ENCODE measurements around the gene PDE1A.

Gene PDE1A

DNA sequence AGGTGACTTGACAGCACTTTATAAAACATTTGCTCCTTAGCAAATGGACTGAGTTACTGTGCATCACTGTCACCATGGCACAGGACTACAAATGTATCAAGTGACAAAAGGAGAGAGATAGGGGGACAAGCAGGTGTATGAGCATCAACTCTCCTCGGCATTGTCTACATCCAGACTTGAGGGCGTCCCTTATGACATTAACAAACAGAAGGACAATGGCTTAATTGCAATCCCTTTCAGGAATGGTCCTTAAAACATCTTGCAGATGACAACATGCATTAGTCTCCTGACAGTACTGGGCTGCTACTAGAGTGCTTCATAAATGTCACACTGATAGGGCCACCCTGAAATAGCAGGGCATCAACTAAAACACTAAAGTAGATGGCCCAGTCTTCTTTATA, 198.8 kb downstream of the PDE1A start:
- no peaks in the 10 kb centered on the region for H3K9me3 ChIP-seq (ENCODE audit: insufficient read depth, low read depth, low read length)
- no peaks in the 10 kb centered on the region for H3K27me3 ChIP-seq (ENCODE audit: insufficient read depth, low read length, poor library complexity, severe bottlenecking)
- no peaks in the 10 kb centered on the region for H4K20me1 ChIP-seq (ENCODE audit: insufficient read depth, low read length, poor library complexity, severe bottlenecking)
- no peak overlapping the region for H2AFZ ChIP-seq (ENCODE audit: low read length)
- no peak overlapping the region for H3K4me3 ChIP-seq (ENCODE audit: low read length, poor library complexity, severe bottlenecking)
- H3F3A ChIP-seq (ENCODE audit: low read depth) = no peaks in the 10 kb centered on the region
- no peaks in the 10 kb centered on the region for H3K9me2 ChIP-seq (replicated peaks; ENCODE audit: low read depth, low read length)
- H3K4me2 ChIP-seq (ENCODE audit: low read depth, low read length, poor library complexity, severe bottlenecking) = no peak overlapping the region
- H3K36me3 ChIP-seq (ENCODE audit: insufficient read depth, low read length) = no peaks in the 10 kb centered on the region
- no peaks in the 10 kb centered on the region for H3K79me2 ChIP-seq (ENCODE audit: insufficient read depth, low read length)
- H3K9ac ChIP-seq (ENCODE audit: low read depth, low read length, poor library complexity, severe bottlenecking) = no peak overlapping the region
- no peaks in the 10 kb centered on the region for H3K4me1 ChIP-seq (ENCODE audit: insufficient read depth, low read length, poor library complexity, severe bottlenecking)
- TF ChIP-seq CTCF (conservative IDR thresholded peaks at IDR 0.05; ENCODE audit: low read length) = no peak
- no peak for TF ChIP-seq EZH2phosphoT487 (IDR thresholded peaks at IDR 0.05; ENCODE audit: borderline replicate concordance)

- no peaks in the 10 kb centered on the region for H3K9me2 ChIP-seq (replicated peaks; ENCODE audit: low read depth, low read length)
- H3K36me3 ChIP-seq (ENCODE audit: insufficient read depth, low read length) = no peaks in the 10 kb centered on the region
- no peaks in the 10 kb centered on the region for H3F3A ChIP-seq (ENCODE audit: low read depth)
- no peaks in the 10 kb centered on the region for H3K4me1 ChIP-seq (ENCODE audit: insufficient read depth, low read length, poor library complexity, severe bottlenecking)
- H3K9ac ChIP-seq (ENCODE audit: low read depth, low read length, poor library complexity, severe bottlenecking) = no peak overlapping the region
- no peak overlapping the region for H2AFZ ChIP-seq (ENCODE audit: low read length)
- H3K9me3 ChIP-seq (ENCODE audit: insufficient read depth, low read depth, low read length) = no peaks in the 10 kb centered on the region
- H3K4me3 ChIP-seq (ENCODE audit: low read length, poor library complexity, severe bottlenecking) = no peak overlapping the region
- no peak for TF ChIP-seq CTCF (conservative IDR thresholded peaks at IDR 0.05; ENCODE audit: low read length)
- TF ChIP-seq EZH2phosphoT487 (IDR thresholded peaks at IDR 0.05; ENCODE audit: borderline replicate concordance) = no peak
- no peak overlapping the region for H3K4me2 ChIP-seq (ENCODE audit: low read depth, low read length, poor library complexity, severe bottlenecking)
- H4K20me1 ChIP-seq (ENCODE audit: insufficient read depth, low read length, poor library complexity, severe bottlenecking) = no peaks in the 10 kb centered on the region
- H3K79me2 ChIP-seq (ENCODE audit: insufficient read depth, low read length) = no peaks in the 10 kb centered on the region
- no peaks in the 10 kb centered on the region for H3K27me3 ChIP-seq (ENCODE audit: insufficient read depth, low read length, poor library complexity, severe bottlenecking)
These were observed 200.0 kb downstream of the PDE1A start for GRCh38 chr2:182226807-182227206.

GRCh38 chr2:182224669-182225068, 202.2 kb downstream of the PDE1A start:
- Histone ChIP-seq H3K79me2 (ENCODE audit: insufficient read depth, low read length) (no peaks in the 10 kb centered on the region), H3K9ac (ENCODE audit: low read depth, low read length, poor library complexity, severe bottlenecking) (no peak overlapping the region), H3F3A (ENCODE audit: low read depth) (no peaks in the 10 kb centered on the region), H3K27me3 (ENCODE audit: insufficient read depth, low read length, poor library complexity, severe bottlenecking) (no peaks in the 10 kb centered on the region), H3K4me3 (ENCODE audit: low read length, poor library complexity, severe bottlenecking) (no peak overlapping the region), H3K4me1 (ENCODE audit: insufficient read depth, low read length, poor library complexity, severe bottlenecking) (no peaks in the 10 kb centered on the region), H2AFZ (ENCODE audit: low read length) (no peak overlapping the region), H3K9me2 (replicated peaks; ENCODE audit: low read depth, low read length) (no peaks in the 10 kb centered on the region), H3K36me3 (ENCODE audit: insufficient read depth, low read length) (no peaks in the 10 kb centered on the region), H3K9me3 (ENCODE audit: insufficient read depth, low read depth, low read length) (no peaks in the 10 kb centered on the region), H4K20me1 (ENCODE audit: insufficient read depth, low read length, poor library complexity, severe bottlenecking) (no peaks in the 10 kb centered on the region), H3K4me2 (ENCODE audit: low read depth, low read length, poor library complexity, severe bottlenecking) (no peak overlapping the region)
- no peak for TF ChIP-seq EZH2phosphoT487 (IDR thresholded peaks at IDR 0.05; ENCODE audit: borderline replicate concordance)
- no peak for TF ChIP-seq CTCF (conservative IDR thresholded peaks at IDR 0.05; ENCODE audit: low read length)

Measured in Loucy (cell line).